GM12864 (cell line): Measurements from ENCODE around the gene MAF.

Source experiments
- DNase-seq: peaks from one replicate; pipeline ENCODE4 v3.0.0-alpha.2; 2011; ENCODE audit warnings: low read depth
- H3K4me3 ChIP-seq: 2 replicates; pipeline ENCODE4 v1.5.1; 2011; ENCODE audit warnings: mild to moderate bottlenecking, low read depth, low read length, control low read depth
- CTCF ChIP-seq: IDR thresholded peaks from 2 replicates; pipeline ENCODE4 v1.5.1; 2011; ENCODE audit warnings: low read depth, mild to moderate bottlenecking, moderate library complexity, low read length, control low read depth, inconsistent platforms; ENCODE audit errors: missing control alignments

Gene MAF

GRCh38 chr16:79582789-79583188, 17.7 kb downstream of the MAF start:
- no peak overlapping the region for H3K4me3 ChIP-seq
- TF ChIP-seq CTCF: no peak
- DNase-seq: no peak

GRCh38 chr16:79580453-79581191, 19.9 kb downstream of the MAF start:
- no peak for TF ChIP-seq CTCF
- H3K4me3 ChIP-seq: no peak overlapping the region
- DNase-seq: no peak

GRCh38 chr16:79576602-79577001, 23.9 kb downstream of the MAF start:
- H3K4me3 ChIP-seq: no peak overlapping the region
- no peak for DNase-seq
- TF ChIP-seq CTCF: no peak

GRCh38 chr16:79573884-79574283, 26.7 kb downstream of the MAF start:
- H3K4me3 ChIP-seq: no peak overlapping the region
- TF ChIP-seq CTCF: no peak
- no peak for DNase-seq

GRCh38 chr16:79573071-79573470, 27.5 kb downstream of the MAF start:
- no peak for TF ChIP-seq CTCF
- H3K4me3 ChIP-seq: no peak overlapping the region
- DNase-seq: no peak

GRCh38 chr16:79571903-79572535, 28.5 kb downstream of the MAF start:
- H3K4me3 ChIP-seq: no peak overlapping the region
- no peak for DNase-seq
- no peak for TF ChIP-seq CTCF
